OCI-M2 (cell line): ENCODE measurements around the gene ZNF638.
A peak's percentile ranks its signal among the peaks of the same experiment; 100 is the strongest.
"Not testable (repeated sequence)": the region's sequence is repeated elsewhere in the genome, so short reads cannot be mapped to it uniquely, and the experiment has no call there.

Source experiments
- DNase-seq: peaks from one replicate; lab custom pipeline; 2025; ENCODE audit not compliant: unreplicated experiment; lab: John Stamatoyannopoulos, UW

Gene ZNF638

DNA sequence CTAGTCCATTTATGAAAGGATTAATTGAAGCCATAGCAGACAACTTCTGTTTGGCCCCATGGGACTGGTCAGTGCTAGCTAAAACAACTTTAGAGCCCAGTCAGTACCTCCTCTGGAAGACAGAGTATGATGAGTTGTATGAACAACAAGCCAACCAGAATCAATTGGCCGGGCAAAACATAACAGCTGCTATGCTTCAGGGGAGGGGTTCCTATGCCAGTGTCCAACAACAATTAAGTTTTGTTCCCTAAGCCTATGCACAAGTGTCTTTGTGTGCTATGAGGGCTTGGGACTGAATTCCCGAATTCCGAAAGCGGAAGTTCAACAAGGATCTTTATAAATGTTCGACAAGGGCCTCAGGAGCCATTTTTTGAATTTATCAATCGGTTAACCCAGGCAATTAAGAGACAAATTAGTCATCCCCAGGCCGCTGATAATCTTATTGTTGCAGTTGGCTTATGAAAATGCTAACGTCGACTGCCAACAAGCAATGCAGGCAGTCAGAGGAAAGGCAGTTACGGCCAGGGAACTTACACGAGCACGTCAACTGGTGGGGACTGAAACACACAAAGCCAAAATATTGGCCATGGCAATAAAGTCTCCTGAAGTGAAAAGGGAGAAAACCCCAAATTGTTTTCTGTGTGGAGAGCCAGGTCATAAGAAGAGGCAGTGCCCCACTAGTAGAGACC, 57.9 kb downstream of the ZNF638 start:
- no peak for DNase-seq

DNA sequence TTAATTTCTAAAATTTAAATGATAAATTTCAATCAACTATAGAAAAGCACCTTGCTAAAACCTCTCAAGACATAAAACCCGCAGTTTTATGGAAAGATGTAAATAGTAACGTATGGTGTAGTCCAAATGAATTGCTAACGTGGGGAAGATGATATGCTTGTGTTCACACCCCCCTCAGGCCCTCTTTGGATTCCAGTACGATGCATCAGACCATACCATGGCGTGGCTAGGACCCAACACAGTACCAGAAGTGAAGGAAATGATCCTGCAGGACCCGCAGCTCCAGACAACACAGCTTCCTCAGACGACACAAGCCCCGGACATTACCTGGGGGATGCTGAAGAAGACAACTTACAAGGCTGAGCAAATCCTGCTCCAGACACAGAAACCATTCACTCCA, 61.6 kb downstream of the ZNF638 start:
- no peak for DNase-seq

DNA sequence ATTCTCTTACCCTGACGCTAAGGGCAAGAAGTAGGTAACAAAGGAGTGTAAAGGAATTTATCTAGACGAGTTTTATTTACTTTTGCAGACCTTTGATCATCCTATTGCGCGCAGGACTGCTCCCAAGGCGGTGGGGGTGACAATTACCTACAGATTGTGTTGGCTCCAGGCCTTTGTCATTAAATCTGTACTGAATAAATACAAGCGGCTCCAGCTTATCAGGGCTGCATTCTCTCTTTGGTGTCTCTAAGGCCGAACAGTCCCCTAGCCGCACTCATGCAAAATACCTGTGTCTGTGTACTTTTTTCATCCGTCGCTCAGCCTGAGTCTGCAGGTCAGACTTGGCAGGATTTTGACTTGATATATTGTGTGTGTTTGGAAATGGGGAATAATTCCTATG, 63.9 kb downstream of the ZNF638 start:
- no peak for DNase-seq

DNA sequence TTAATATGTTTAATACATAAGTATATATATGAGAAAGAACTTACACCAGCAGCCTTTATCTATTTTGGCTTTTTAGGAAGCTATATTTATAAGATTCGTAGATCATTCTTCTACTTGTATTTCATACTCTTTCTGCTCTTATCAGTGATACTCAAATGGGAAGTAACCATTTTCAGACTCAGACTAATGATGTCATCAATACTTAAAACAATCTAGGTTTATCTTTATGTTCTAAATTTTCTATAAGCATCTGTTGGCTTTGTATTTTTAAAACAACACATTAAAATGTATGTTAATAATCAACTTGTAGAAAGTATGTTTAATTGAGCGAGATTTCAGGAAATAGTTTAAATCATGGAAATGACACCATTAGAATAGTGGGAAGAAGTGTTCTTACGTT, 70.8 kb downstream of the ZNF638 start:
- DNase-seq, result no peak

DNA sequence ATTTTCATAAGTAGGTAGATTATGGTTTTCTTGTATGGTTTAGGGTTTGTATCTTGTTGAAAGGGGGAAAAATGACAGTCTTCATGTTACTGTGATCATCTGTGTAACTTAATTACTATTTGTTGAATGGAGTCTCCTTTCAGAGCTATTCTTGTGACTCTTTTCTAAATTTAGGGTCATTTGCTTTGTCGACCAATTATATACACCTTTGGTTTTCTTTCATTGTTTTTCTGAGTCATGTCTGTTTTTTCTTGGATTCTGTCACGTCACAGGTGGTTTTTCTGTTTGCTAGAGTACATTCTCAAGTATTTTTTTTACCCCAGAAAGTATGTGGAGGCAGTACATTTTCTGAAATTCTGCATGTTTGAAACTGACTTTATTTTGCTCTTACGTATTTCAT, 78.0 kb downstream of the ZNF638 start:
- DNase-seq, result no peak

DNA sequence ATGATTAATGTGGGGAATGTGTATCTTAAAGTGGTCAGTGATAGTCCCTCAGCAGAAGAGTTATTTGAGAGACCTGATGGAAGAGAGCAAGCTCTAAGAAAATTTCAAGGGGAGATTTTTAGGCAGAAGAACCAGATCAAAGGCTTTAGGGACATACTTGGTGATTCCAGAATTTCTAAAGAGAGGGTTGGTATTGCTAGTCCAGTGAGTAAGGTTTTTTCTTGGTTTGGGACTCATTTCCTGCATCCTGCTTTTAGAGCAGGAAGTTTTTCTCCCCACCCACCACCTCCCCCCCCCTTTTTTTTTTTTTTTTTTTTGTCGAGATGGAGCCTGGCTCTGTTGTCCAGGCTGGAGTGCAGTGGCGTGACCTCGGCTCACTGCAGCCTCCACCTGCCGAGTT, 79.1 kb downstream of the ZNF638 start:
- no peak for DNase-seq

DNA sequence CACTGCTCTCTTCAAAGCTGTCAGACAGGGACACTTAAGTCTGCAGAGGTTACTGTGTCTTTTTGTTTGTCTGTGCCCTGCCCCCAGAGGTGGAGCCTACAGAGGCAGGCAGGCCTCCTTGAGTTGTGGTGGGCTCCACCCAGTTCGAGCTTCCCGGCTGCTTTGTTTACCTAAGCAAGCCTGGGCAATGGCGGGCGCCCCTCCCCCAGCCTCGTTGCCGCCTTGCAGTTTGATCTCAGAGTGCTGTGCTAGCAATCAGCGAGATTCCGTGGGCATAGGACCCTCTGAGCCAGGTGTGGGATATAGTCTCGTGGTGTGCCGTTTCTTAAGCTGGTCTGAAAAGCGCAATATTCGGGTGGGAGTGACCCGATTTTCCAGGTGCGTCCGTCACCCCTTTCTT, 85.3 kb downstream of the ZNF638 start:
- not testable (repeated sequence) for DNase-seq

DNA sequence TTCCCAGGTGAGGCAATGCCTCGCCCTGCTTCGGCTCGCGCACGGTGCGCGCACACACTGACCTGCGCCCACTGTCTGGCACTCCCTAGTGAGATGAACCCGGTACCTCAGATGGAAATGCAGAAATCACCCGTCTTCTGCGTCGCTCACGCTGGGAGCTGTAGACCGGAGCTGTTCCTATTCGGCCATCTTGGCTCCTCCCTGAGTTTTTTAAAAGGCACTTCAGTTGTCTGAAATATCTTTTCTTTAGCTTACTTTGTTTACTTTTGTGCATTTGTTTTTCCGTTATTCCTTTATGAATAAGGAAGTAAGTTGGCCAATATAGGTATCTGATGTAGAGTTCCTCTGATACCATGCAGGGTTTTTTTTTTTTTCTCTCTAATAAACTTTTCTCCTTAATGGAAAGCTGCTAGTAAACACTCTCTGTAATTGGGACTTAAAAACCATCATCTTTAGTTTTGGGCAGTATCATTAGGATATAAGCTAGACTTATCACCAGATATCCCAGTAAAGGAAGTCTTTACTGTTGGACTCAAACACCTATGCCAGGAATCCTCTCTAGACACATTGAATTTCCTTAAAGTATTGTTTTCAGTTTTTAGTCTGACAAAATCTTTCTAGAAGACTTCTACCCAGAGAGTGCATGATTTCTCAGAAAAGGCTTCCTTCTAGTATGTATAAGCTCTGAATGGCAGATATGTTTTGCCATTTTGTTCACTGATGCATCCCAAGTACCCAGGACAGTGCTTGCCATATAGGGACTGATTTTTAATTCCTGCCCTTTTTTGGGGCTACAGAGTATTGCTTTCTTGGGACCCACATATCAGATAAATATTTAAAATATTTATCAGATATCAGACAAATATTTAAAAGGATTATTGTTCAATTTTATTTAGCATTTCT, 86.0 kb downstream of the ZNF638 start:
- DNase-seq, result no peak

DNA sequence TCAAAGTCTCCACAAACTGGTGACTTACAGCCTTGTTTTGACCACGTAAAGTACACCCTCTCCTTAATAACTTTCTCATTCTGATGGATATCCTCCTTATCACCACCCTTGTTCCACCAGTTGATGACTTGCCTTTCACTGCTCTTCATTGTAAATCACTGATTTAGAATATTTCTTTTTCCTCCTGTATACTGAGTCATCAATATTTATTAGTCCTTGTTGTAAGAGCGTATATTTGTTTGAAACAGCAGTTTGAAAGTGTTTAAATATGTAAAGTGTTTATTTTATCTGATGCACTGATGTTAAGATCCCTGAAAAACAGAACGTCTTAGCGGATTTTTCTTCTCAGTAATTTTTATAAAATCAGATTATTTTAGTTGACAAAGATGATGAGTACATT, 87.6 kb downstream of the ZNF638 start:
- no peak for DNase-seq

DNA sequence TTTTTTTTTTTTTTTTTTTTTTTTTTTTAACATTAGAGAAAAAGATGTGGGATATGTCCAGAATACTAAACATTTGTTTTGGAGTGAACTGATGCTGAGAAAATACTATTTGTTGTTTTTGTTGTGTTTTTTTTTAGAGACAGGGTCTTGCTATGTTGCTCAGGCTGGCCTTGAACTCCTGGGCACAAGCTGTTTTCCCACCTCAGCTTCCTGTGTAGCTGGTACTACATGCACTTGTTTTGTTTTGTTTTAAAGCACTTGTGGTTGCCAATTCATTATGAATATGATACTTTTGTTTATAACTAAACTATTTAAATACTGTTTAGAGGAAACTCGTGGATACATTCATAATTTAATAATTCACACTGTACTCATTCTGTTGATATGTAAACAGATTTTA, 88.4 kb downstream of the ZNF638 start:
- no peak for DNase-seq

DNA sequence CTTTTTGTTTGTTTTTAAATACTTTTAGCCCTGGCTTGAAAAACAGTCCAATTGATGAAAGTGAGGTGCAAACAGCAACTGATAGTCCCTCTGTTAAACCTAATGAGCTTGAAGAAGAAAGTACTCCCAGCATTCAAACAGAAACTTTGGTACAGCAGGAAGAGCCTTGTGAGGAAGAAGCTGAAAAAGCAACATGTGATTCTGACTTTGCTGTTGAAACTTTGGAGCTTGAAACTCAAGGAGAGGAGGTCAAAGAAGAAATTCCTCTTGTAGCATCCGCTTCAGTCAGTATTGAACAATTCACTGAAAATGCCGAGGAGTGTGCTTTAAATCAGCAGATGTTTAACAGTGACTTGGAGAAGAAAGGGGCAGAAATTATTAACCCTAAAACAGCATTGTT, 91.2 kb downstream of the ZNF638 start:
- DNase-seq, result no peak

DNA sequence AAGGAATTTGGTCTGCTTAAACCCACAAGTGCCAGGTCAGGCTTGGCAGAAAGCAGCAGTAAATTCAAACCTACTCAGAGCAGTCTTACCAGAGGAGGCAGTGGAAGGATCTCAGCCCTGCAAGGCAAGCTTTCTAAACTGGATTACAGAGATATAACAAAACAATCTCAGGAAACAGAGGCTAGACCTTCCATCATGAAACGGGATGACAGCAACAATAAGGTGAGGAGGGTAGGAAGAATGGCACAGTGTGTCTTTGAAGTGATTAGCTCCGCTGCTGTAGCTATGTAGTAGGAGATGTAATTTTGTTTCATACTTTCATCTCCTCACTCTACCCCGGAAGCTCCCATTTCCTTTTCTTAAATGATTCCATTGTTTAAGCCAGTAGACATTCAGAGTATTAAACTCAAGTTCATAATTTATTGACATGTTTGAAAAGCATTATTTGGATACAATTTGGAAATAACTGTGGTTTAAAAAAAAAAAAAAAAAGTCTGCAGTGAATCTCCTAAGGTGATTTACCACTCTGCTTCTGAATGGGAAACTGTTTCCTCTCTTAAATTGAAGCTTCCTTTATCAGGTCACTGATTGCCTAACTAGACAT, 92.3 kb downstream of the ZNF638 start:
- no peak for DNase-seq

DNA sequence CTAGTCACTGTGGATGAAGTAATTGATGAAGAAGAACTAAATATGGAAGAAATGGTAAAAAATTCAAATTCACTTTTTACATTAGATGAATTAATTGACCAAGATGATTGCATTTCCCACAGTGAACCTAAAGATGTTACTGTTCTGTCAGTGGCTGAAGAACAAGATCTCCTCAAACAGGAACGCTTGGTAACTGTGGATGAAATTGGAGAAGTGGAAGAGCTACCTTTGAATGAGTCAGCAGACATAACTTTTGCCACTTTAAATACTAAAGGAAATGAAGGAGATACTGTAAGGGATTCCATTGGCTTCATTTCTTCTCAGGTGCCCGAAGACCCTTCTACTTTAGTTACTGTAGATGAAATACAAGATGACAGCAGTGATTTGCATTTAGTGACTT, 95.1 kb downstream of the ZNF638 start:
- no peak for DNase-seq

DNA sequence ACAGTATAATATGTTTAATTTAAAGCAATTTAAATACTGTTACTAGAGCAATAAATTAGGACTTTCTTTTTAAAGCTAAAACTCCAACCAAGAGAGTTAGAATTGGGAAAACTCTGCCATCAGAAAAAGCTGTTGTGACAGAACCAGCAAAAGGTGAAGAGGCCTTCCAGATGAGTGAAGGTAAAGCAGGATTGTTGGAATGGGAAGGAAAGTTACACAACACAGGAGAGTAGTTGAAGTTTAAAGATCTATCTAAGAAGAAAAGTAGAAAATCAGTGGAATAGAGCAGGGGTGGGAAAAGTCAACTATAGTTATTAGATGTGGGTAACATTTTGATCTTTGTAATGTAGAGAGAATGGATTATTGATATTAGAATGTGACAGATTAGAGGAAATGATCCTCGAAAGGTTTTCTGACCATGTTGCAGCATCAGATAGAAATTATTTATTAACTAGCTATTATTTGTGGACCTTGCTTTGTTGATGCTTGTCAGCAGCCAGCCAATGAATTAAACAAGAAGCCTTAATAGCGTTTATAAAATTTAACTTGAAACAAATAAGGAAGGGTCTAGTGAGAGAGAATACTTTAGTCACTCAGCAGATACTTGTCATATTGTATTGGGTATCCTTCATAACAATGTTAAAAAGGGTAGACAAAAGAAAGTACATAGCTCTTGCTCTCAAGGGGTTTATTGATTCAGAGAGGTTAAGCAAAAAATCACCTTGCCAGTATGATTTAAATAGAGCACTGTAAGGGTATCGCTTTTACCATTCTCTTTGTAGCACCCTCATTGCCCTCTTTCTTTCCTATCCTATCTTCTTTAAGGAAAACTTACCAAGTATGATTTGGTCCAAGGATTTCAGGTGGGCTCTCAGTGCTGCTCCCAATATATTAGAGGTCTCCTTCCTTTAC, 97.1 kb downstream of the ZNF638 start:
- DNase-seq, result no peak

DNA sequence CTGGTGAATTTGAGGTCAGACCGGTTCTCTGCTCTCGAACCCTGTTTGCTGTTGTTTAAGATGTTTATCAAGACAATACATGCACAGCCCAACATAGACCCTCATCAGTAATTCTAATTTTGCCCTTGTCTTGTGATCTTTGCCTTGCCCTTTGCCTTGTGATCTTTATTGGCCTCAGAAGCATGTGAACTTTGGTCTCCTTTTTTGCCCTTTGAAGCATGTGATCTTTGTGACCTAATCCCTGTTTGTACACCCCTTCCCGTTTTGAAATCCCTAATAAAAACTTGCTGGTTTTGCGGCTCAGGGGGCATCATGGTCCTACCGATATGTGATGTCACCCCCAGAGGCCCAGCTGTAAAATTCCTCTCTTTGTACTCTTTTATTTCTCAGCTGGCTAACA, 113.6 kb downstream of the ZNF638 start:
- DNase-seq, result not testable (repeated sequence)

DNA sequence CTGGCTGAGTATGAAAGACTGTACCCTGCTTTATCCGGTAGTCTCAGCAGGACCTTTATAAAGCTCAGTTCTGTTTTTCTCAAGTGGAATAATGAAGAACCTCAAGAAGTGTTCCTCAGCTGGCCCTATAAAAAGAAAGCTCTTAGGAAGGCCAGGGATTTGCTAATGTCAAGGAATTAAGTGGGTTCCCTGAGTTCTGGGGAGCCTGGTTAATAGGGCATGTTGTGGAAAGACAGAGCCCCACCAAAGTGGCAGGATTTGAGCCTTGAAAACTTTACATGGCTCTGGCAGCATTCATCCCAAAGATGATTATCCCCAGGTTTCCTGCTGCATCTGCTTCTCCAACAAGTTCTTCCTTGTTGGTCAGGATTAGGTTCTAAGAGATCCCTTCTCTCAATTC, 114.9 kb downstream of the ZNF638 start:
- DNase-seq, result no peak

DNA sequence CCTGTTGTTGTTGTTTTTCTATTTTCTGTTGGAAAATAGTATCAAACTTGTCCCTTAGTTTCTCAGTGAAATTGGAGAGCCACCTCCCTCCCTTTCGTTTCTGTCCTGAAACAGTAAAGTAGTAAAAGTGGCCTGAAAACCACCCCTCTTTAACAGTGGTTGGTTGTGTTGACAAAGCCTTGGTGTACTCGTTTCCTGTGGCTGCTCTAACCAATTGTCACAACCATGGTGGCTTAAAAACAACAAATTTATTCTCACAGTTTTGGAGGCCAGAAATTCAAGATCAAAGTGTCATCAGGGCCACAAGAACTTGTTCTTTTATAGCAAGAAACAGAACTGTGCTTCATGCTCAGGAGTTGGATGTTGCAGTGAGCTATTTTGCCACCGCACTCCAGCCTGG, 117.8 kb downstream of the ZNF638 start:
- DNase-seq, result no peak

DNA sequence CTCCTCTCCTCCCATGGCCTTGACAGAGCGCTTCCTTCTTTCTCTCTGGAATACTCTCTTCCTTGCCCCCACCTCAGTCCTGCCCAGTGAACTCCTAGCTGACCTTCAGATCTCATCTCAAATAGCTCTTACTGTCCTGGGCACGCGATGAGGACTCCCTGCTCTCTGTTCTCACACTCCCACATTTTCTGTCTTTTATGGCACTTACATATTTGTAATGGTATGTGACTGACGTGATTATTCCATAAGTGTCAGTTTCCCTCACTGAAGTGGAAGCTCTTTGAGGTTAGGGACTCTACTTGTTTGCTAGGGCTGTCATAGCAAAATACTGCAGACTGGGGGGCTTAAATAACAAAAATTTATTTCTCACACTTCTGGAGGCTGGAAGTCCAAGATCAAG, 120.1 kb downstream of the ZNF638 start:
- DNase-seq, result no peak

DNA sequence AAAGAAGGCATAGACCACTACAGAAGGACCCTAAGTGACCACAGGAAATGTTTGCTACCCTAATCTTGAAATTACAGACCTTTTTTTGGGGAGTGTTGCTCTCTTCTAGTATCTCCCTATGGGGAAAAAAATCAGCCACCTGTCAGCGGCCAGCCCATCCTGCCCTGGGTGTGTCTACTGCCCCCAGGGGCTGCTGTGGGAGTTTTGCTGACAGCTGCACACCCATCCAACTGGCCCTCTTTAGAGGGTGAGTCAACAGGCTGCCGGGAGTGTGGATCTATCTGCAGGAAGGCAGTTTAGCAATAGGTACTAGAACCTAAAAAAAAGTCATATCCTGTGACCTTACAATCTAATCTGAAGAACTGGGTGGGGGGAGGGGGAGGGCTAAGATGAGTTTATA, 121.0 kb downstream of the ZNF638 start:
- peak; percentile 39 for DNase-seq

DNA sequence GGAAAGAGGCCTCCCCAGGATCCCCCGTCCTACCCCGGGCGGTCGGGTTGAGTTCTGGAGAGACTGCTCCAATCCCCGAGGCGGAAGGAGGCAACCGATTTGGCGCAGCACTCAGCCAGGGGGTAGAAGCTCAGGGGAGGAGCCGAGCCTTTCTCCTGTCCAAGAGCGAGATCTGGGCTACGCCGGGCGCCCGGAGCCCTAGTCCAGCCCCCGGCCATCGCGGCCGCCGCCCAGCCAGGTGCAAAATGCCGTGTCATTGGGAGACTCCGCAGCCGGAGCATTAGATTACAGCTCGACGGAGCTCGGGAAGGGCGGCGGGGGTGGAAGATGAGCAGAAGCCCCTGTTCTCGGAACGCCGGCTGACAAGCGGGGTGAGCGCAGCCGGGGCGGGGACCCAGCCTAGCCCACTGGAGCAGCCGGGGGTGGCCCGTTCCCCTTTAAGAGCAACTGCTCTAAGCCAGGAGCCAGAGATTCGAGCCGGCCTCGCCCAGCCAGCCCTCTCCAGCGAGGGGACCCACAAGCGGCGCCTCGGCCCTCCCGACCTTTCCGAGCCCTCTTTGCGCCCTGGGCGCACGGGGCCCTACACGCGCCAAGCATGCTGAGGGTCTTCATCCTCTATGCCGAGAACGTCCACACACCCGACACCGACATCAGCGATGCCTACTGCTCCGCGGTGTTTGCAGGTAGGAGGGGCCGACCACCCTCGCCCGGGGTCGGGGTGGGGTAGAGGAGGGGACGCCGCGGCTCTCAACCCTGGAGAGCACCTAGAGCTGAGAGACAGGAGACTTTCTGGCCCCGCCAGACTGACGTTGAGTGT, 122.0 kb downstream of the ZNF638 start, which contains the start of gene DYSF:
Gene DYSF (plus strand): TSS at position 158 of the 817 bp plus-strand sequence.
- DNase-seq, result no peak
